Osteoblast (primary cell): Measurements from ENCODE around the gene EMC8. TPM values are rescaled to one million over a fixed set of nuclear protein-coding genes. Genes with fewer than 3 reads are reported as not detected.

Experiments
- DNase-seq: peaks from one replicate; pipeline ENCODE4 v3.0.0; 2011; ENCODE audit warnings: low spot score, mixed read lengths; ENCODE audit not compliant: insufficient read length; ENCODE audit errors: missing footprints
- H2AFZ ChIP-seq: 2 replicates; pipeline ENCODE4 v1.6.0; 2011; ENCODE audit warnings: mild to moderate bottlenecking, low read length
- H3K27ac ChIP-seq: 2 replicates; pipeline ENCODE4 v1.5.1; 2011; ENCODE audit warnings: mild to moderate bottlenecking, low read depth, low read length, moderate library complexity
- H3K27me3 ChIP-seq: 2 replicates; pipeline ENCODE4 v1.6.0; 2012; ENCODE audit warnings: mild to moderate bottlenecking, control low read depth, inconsistent platforms, low read length, moderate library complexity; ENCODE audit not compliant: insufficient read depth
- H3K36me3 ChIP-seq: 2 replicates; pipeline ENCODE4 v1.5.1; 2011; ENCODE audit warnings: mild to moderate bottlenecking, low read length, control low read depth, moderate library complexity; ENCODE audit not compliant: insufficient read depth
- H3K4me1 ChIP-seq: 2 replicates; pipeline ENCODE4 v1.5.1; 2011; ENCODE audit warnings: mild to moderate bottlenecking, low read length, control low read depth, moderate library complexity; ENCODE audit not compliant: insufficient read depth
- H3K4me2 ChIP-seq: 2 replicates; pipeline ENCODE4 v1.6.0; 2011; ENCODE audit warnings: mild to moderate bottlenecking, low read length; ENCODE audit not compliant: insufficient read depth
- H3K4me3 ChIP-seq: fragments of 200-600 bp; sonication (generic); 3 replicates; pipeline ENCODE4 v1.5.1; 2012; ENCODE audit warnings: mild to moderate bottlenecking, low read length, inconsistent platforms; ENCODE audit not compliant: insufficient read depth
- H3K79me2 ChIP-seq: 2 replicates; pipeline ENCODE4 v1.6.0; 2012; ENCODE audit warnings: mild to moderate bottlenecking, low read length, control low read depth, inconsistent platforms; ENCODE audit not compliant: insufficient read depth
- H3K9me3 ChIP-seq: 2 replicates; pipeline ENCODE4 v1.5.1; 2011; ENCODE audit warnings: low read depth, low read length, control low read depth
- H4K20me1 ChIP-seq: 2 replicates; pipeline ENCODE4 v1.6.0; 2012; ENCODE audit warnings: mild to moderate bottlenecking, low read length, control low read depth; ENCODE audit not compliant: insufficient read depth
- CTCF ChIP-seq: IDR thresholded peaks from 2 replicates; pipeline ENCODE4 v1.5.1; 2011; ENCODE audit warnings: mild to moderate bottlenecking, low read depth, low read length, moderate library complexity; ENCODE audit errors: extremely low read depth
- total RNA-seq: library from RNA; depleted of rRNA; stranded (reverse); fragments of >200 nt; gene quantifications from 2 replicates; pipeline ENCODE4 v1.2.3, GENCODE V29; 2012

Gene EMC8
- total RNA-seq, 1 donor, result 28.6 TPM

DNA sequence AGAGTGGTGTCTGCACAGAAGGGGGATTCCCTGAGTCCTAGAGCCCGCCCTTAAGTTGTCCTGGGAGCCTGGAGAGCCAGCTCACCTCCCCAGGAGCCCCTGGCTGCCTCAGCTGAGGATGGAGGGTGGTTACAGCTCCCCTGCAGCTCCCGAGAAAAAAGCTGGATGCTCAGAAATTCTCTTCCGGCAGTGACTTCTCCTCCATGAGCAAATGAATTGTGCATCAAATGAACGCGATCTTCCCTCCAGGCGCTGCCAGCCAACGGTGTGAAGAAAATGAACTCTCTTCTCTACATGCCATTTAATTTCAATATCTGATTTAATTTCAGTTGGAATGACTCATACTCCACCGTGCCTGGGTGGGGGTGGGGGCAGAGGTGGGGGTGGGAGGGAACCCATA, 34.1 kb downstream of the EMC8 start:
- Histone ChIP-seq H3K79me2 (no peaks in the 10 kb centered on the region), H3K4me2 (no peak overlapping the region), H4K20me1 (no peaks in the 10 kb centered on the region), H3K4me3 (no peak overlapping the region), H3K27ac (no peak overlapping the region), H3K4me1 (peaks cover 11% of the 10 kb centered on the region), H3K36me3 (no peaks in the 10 kb centered on the region), H3K27me3 (peaks cover 8% of the 10 kb centered on the region), H3K9me3 (no peaks in the 10 kb centered on the region), H2AFZ (no peak overlapping the region)
- peak; percentile 66 for DNase-seq
- TF ChIP-seq CTCF, result no peak

- Histone ChIP-seq H3K4me2 (no peak overlapping the region), H4K20me1 (no peaks in the 10 kb centered on the region), H3K9me3 (no peaks in the 10 kb centered on the region), H3K27ac (no peak overlapping the region), H3K36me3 (no peaks in the 10 kb centered on the region), H3K4me3 (no peak overlapping the region), H3K27me3 (peaks cover 16% of the 10 kb centered on the region), H3K4me1 (peaks cover 11% of the 10 kb centered on the region), H3K79me2 (no peaks in the 10 kb centered on the region), H2AFZ (no peak overlapping the region)
- no peak for DNase-seq
- TF ChIP-seq CTCF, result no peak
These were observed 35.7 kb downstream of the EMC8 start for GRCh38 chr16:85763616-85764015.

- H3K4me3 ChIP-seq, result no peak overlapping the region
- peaks cover 8% of the 10 kb centered on the region for H3K4me1 ChIP-seq
- H4K20me1 ChIP-seq, result no peaks in the 10 kb centered on the region
- H3K27ac ChIP-seq, result no peak overlapping the region
- TF ChIP-seq CTCF, result no peak
- peak; percentile 26 for DNase-seq
- H3K36me3 ChIP-seq, result no peaks in the 10 kb centered on the region
- no peaks in the 10 kb centered on the region for H3K79me2 ChIP-seq
- H2AFZ ChIP-seq, result no peak overlapping the region
- no peaks in the 10 kb centered on the region for H3K9me3 ChIP-seq
- H3K4me2 ChIP-seq, result no peak overlapping the region
- H3K27me3 ChIP-seq, result peaks cover 16% of the 10 kb centered on the region
These were observed 36.4 kb downstream of the EMC8 start for GRCh38 chr16:85762970-85763369.

- H4K20me1 ChIP-seq, result no peaks in the 10 kb centered on the region
- no peaks in the 10 kb centered on the region for H3K9me3 ChIP-seq
- no peaks in the 10 kb centered on the region for H3K36me3 ChIP-seq
- DNase-seq, result peak; percentile 32
- no peak overlapping the region for H2AFZ ChIP-seq
- H3K4me2 ChIP-seq, result no peak overlapping the region
- no peak for TF ChIP-seq CTCF
- H3K79me2 ChIP-seq, result no peaks in the 10 kb centered on the region
- H3K27me3 ChIP-seq, result peaks cover 16% of the 10 kb centered on the region
- no peak overlapping the region for H3K4me3 ChIP-seq
- peaks cover 8% of the 10 kb centered on the region for H3K4me1 ChIP-seq
- no peak overlapping the region for H3K27ac ChIP-seq
These were observed 37.5 kb downstream of the EMC8 start for GRCh38 chr16:85761861-85762260.
